NCI-H187 treated with DMSO at 0.1 percent for 48 hours (cell line): ENCODE results near the gene ALK.

Source experiments
- DNase-seq: peaks from one replicate; lab custom pipeline; 2025; lab: John Stamatoyannopoulos, UW

The ALK gene

GRCh38 chr2:29196792-29197788 is 724.3 kb downstream of the ALK start:
- peak; percentile 32 for DNase-seq

GRCh38 chr2:29195796-29196195 is 725.6 kb downstream of the ALK start:
- no peak for DNase-seq

GRCh38 chr2:29193681-29194080 is 727.7 kb downstream of the ALK start:
- no peak for DNase-seq

- no peak for DNase-seq
Observed at GRCh38 chr2:29193111-29193510, 728.3 kb downstream of the ALK start.

GRCh38 chr2:29192526-29192925 is 728.9 kb downstream of the ALK start:
- no peak for DNase-seq

- no peak for DNase-seq
Observed at GRCh38 chr2:29191817-29192216, 729.6 kb downstream of the ALK start.

GRCh38 chr2:29189052-29189451 is 732.3 kb downstream of the ALK start:
- DNase-seq, result no peak

- no peak for DNase-seq
Observed at GRCh38 chr2:29187926-29188325, 733.5 kb downstream of the ALK start.

GRCh38 chr2:29186817-29187216 is 734.6 kb downstream of the ALK start:
- DNase-seq, result no peak

- no peak for DNase-seq
Observed at GRCh38 chr2:29184531-29184930, 736.9 kb downstream of the ALK start.

- no peak for DNase-seq
Observed at GRCh38 chr2:29182920-29183319, 738.5 kb downstream of the ALK start.

GRCh38 chr2:29182334-29182733 is 739.1 kb downstream of the ALK start:
- no peak for DNase-seq

- DNase-seq, result no peak
Observed at GRCh38 chr2:29175338-29175737, 746.0 kb downstream of the ALK start.

GRCh38 chr2:29174937-29175336 is 746.4 kb downstream of the ALK start:
- DNase-seq, result no peak

- no peak for DNase-seq
Observed at GRCh38 chr2:29166242-29167039, 754.9 kb downstream of the ALK start.

- DNase-seq, result no peak
Observed at GRCh38 chr2:29165362-29166241, 755.8 kb downstream of the ALK start.

GRCh38 chr2:29164091-29164846 is 757.1 kb downstream of the ALK start:
- DNase-seq, result no peak

- DNase-seq, result no peak
Observed at GRCh38 chr2:29162204-29162928, 759.0 kb downstream of the ALK start.

GRCh38 chr2:29160184-29160583 is 761.2 kb downstream of the ALK start:
- DNase-seq, result no peak

- DNase-seq, result peak; percentile 85
Observed at GRCh38 chr2:29159125-29159524, 762.3 kb downstream of the ALK start.
